ENCODE measurements around the gene MED15.
A peak's percentile ranks its signal among the peaks of the same experiment; 100 is the strongest.
"Not testable (repeated sequence)": the region's sequence is repeated elsewhere in the genome, so short reads cannot be mapped to it uniquely, and the experiment has no call there.

The MED15 gene

DNA sequence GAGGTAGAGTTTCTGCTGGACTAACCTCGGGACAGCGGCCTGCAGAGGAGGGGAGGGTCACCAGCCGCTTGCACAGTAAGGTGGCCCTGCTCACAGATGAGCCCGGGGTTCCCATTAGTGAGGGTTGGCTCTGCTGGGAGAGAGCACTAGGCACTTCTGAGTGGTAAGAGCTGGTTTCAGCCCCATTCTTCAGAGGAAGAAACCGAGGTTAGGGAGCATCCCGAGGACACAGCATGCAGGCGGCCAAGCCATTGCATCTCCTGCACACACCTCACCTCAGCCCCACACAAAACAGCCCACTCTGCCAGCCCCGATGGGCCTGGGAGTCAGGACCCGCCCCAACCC is 99.3 kb downstream of the MED15 start:
- no peak for DNase-seq

- DNase-seq, result peak; percentile 76
Observed at GRCh38 chr22:20607157-20607907, 99.9 kb downstream of the MED15 start.

- DNase-seq, result no peak
Observed at GRCh38 chr22:20610243-20610686, 102.9 kb downstream of the MED15 start.

GRCh38 chr22:20610757-20611156 is 103.3 kb downstream of the MED15 start:
- no peak for DNase-seq

DNA sequence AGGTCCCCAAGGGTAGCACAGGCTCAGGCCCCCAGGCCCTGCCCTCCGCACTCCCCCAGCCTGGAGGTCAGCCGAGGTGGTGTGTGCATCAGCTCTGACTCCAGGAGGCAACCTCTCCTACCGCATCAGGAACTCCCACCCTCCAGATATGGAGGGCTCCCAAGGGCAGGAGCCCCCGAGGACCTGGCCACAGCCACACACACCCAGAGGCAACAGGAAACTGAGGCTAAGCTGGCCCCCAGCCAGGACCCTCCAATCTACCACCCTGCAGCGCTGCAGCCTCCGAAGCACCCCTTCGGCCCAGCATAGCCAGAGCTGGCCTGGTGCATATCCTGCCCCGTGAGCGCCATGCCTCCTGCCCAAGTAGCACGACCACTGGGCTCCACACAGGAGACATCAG is 104.0 kb downstream of the MED15 start:
- no peak for DNase-seq

- no peak for DNase-seq
Observed at GRCh38 chr22:20613301-20613700, 105.9 kb downstream of the MED15 start.

DNA sequence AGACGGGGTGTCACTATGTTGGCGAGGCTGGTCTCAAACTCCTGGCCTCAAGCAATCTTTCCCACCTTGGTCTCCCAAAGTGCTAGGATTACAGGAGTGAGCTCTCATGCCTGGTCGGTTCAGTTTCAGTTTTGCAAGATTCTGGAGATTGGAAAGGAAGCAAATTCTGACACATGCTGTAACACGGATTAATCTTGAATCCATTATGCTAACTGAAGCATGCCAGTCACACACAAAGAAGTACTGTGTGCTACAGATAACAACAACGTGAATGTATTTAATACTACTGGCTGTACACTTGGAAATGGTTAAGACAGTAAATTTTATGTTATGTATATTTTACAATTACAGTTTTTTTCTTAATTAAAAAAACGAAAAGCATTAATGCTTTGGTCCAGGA is 107.6 kb downstream of the MED15 start:
- no peak for DNase-seq

GRCh38 chr22:20615533-20616450 is 108.4 kb downstream of the MED15 start:
- no peak for DNase-seq

DNA sequence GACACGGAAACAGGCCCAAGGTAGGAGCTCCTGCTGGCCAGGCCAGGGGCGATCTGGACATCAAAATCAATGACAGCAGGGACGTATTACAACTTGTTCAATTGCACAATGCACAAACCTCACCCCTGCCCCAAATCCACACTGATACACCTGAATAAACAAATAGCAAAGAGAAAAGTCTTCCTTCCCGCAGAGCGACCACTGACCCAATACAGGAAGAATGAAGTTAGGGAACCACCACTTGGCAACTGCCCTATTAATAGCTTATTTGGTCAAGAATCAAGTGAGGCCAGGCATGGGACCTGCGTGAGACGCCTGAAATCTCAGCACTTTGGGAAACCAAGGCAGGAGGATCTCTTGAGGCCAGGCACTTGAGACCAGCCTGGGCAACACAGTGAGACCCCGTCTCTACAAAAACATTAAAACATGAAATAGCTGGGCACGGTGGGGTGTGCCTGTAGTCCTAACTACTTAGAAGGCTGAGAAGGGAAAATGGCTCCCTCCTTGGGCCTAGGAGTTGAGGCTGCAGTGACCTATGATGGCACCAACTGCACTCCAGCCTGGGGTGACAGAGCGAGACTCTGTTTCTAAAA is 109.1 kb downstream of the MED15 start:
- DNase-seq, result no peak

GRCh38 chr22:20618488-20618887 is 111.1 kb downstream of the MED15 start:
- no peak for DNase-seq

- DNase-seq, result no peak
Observed at GRCh38 chr22:20619045-20619892, 111.9 kb downstream of the MED15 start.

GRCh38 chr22:20619893-20620194 is 112.4 kb downstream of the MED15 start:
- not testable (repeated sequence) for DNase-seq

GRCh38 chr22:20621162-20621561 is 113.8 kb downstream of the MED15 start:
- no peak for DNase-seq

DNA sequence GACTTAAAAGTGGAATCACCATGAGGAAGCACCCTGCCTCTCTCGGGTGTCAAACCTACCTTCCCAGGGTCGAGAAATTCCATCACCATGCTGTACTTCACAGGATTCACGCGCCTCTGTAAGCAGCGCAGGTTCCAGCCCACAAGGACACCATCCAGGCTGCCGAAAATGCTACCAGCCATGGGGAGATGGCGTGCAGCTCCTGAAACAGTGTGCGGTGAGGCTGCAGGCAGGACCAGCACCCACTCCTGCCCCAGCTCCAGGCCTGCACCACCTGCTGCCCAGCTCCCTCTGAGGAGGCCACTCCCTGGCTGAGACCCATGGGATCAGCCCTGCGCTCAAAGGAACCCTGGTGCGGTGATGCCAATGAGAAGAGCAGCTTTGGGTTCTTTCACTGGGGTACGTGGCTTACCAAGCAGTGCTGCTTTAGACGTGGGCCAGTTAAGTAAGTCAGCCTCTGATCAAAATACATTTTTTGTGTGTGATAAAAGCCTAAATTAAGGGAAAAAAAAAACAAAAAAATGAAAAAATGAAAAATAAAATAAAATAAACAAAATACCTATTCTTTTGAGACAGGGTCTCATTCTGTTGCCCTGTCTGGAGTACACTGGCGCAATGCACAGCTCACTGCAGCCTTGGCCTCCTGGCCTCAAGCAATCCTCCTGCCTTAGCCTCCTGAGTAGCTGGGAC is 115.4 kb downstream of the MED15 start:
- no peak for DNase-seq

- no peak for DNase-seq
Observed at GRCh38 chr22:20624161-20624616, 116.8 kb downstream of the MED15 start.

DNA sequence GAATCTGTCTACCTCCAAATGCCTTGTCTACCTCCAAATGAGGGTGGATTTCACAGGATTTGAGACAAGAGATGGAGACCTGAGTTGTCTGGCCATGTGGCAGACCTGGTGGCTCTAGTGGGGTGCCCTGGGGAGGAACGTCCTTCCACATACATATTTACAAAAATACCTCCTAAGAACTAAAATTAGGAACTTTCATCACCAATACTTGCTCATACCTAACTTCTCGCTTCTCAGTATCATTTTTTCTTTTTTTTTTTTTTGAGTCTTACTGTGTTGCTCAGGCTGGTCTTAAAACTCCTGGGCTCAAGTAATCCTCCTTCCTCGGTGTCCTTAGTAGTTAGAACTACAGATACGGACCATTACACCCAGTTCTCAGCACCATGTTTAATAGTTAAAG is 117.9 kb downstream of the MED15 start:
- DNase-seq, result no peak

DNA sequence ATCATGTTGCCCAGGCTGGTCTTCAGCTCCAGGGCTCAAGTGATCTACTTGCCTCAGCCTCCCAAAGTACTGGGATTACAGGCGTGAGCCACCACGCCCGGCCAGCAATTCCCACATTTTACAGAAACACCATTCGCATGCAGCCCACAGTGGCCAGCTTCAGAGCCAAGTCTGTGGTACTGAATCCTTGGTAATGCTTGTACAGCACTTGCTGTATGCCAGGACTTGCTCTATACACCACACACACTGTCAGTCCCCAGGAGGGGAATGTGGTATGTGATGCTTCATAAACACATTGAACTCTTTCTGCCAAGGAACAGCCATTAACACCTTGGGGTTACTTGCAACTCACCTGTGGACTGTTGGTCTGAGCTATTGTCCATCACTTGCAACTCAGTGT is 119.4 kb downstream of the MED15 start:
- DNase-seq, result no peak

- DNase-seq, result no peak
Observed at GRCh38 chr22:20627432-20627831, 120.0 kb downstream of the MED15 start.

- no peak for DNase-seq
Observed at GRCh38 chr22:20628081-20628939, 120.9 kb downstream of the MED15 start.

- no peak for DNase-seq
Observed at GRCh38 chr22:20629401-20629800, 122.0 kb downstream of the MED15 start.

All from COR-L47 (cell line).